CD4-positive, CD25-positive, alpha-beta regulatory T cell (primary cell): Measurements from ENCODE around the gene DNER. TPM values are rescaled to one million over a fixed set of nuclear protein-coding genes. Genes with fewer than 3 reads are reported as not detected.

ENCODE experiments used
- ATAC-seq, 2 donors: fragments of 150-1000 bp; cut with Tn5 transposase; one replicate each; pipeline ENCODE4 v1.10.0; 2021; ENCODE audit warnings: low read depth in 2 of 2, moderate number of reproducible peaks in 2 of 2, moderate library complexity in 1 of 2
- DNase-seq, 3 donors: peaks; one replicate each; pipeline versions ENCODE4 v3.0.0 to v3.0.0-alpha.2; 2012 to 2022; ENCODE audit warnings: mixed read lengths in 1 of 3
- H3K27ac ChIP-seq: one replicate; pipeline ENCODE4 v1.7.0; 2013; ENCODE audit warnings: mild to moderate bottlenecking, low read length; ENCODE audit not compliant: insufficient read depth, poor library complexity, severe bottlenecking
- H3K27me3 ChIP-seq: one replicate; pipeline ENCODE4 v1.7.0; 2013; ENCODE audit warnings: low read length; ENCODE audit not compliant: control insufficient read depth, insufficient read depth
- H3K36me3 ChIP-seq: one replicate; pipeline ENCODE4 v1.7.0; 2013; ENCODE audit warnings: mild to moderate bottlenecking, low read length, moderate library complexity; ENCODE audit not compliant: control insufficient read depth, insufficient read depth
- H3K4me1 ChIP-seq: 2 replicates; pipeline ENCODE4 v1.7.0; 2013; ENCODE audit warnings: mild to moderate bottlenecking, low read length; ENCODE audit not compliant: insufficient read depth, control insufficient read depth, poor library complexity, severe bottlenecking
- H3K4me3 ChIP-seq: one replicate; pipeline ENCODE4 v1.7.0; 2013; ENCODE audit warnings: low read depth, mild to moderate bottlenecking, low read length, moderate library complexity
- H3K9me3 ChIP-seq, 2 experiments: 1 replicate in 1 of 2; 2 replicates in 1 of 2; pipeline ENCODE4 v1.7.0; 2013; ENCODE audit warnings: low read length in 2 of 2, mild to moderate bottlenecking in 1 of 2, moderate library complexity in 1 of 2; ENCODE audit not compliant: control insufficient read depth in 2 of 2
- H3K27ac Mint-ChIP-seq, 3 donors: one replicate each; pipeline ENCODE4 v1.8.0; 2020 to 2022; ENCODE audit warnings: mild to moderate bottlenecking in 3 of 3, mixed read lengths in 3 of 3, moderate library complexity in 2 of 3
- H3K27me3 Mint-ChIP-seq: one replicate; pipeline ENCODE4 v1.8.0; 2022; ENCODE audit warnings: mild to moderate bottlenecking, mixed read lengths
- H3K36me3 Mint-ChIP-seq: one replicate; pipeline ENCODE4 v1.8.0; 2020; ENCODE audit warnings: mixed read lengths
- H3K4me1 Mint-ChIP-seq, 4 donors: one replicate each; pipeline ENCODE4 v1.8.0; 2020 to 2022; ENCODE audit warnings: mixed read lengths in 4 of 4, mild to moderate bottlenecking in 1 of 4
- H3K4me3 Mint-ChIP-seq, 4 donors: one replicate each; pipeline ENCODE4 v1.8.0; 2020 to 2022; ENCODE audit warnings: mild to moderate bottlenecking in 4 of 4, mixed read lengths in 4 of 4, moderate library complexity in 3 of 4
- H3K9me3 Mint-ChIP-seq, 7 donors: one replicate each; pipeline ENCODE4 v1.8.0; 2020 to 2022; ENCODE audit warnings: mixed read lengths in 7 of 7, mild to moderate bottlenecking in 3 of 7, moderate library complexity in 2 of 7
- polyA plus RNA-seq, 4 donors: library from polyadenylated mRNA; unstranded; fragments of 300-500 nt; fragmentation: Illumina TruSeq; gene quantifications; one replicate each; pipeline ENCODE4 v1.2.3, GENCODE V29; 2021
- total RNA-seq: library from RNA; stranded (reverse); gene quantifications from one replicate; pipeline ENCODE4 v1.2.3, GENCODE V29; 2022

The DNER gene
- total and polyA plus RNA-seq, 5 donors from 2014 or later, result 0.23 TPM; not detected in 4

- H3K4me1 ChIP-seq, result no peaks in the 10 kb centered on the region
- Mint-ChIP-seq H3K4me3 (no peak overlapping the region), H3K27me3 (peaks cover 13% of the 10 kb centered on the region), H3K4me1 (no peaks in the 10 kb centered on the region), H3K36me3 (peaks cover 5% of the 10 kb centered on the region), H3K27ac (no peak overlapping the region), H3K9me3 (peaks cover 0 to 27% (median 16%) of the 10 kb centered on the region in 7 donors)
- H3K36me3 ChIP-seq, result no peaks in the 10 kb centered on the region
- H3K4me3 ChIP-seq, result no peak overlapping the region
- no peak overlapping the region for H3K27ac ChIP-seq
- no peaks in the 10 kb centered on the region for H3K27me3 ChIP-seq
- peaks cover 15 to 19% of the 10 kb centered on the region in 2 experiments for H3K9me3 ChIP-seq
- DNase-seq (no peak), ATAC-seq (no peak)
Measured at GRCh38 chr2:229740279-229740678, 25.9 kb upstream of the DNER start.

GRCh38 chr2:229738024-229738625 lies 23.8 kb upstream of the DNER start:
- peaks cover 0 to 27% (median 16%) of the 10 kb centered on the region in 7 donors for H3K9me3 Mint-ChIP-seq
- H3K27ac Mint-ChIP-seq, result no peak overlapping the region

GRCh38 chr2:229734410-229734809 lies 20.1 kb upstream of the DNER start:
- ATAC-seq, result no peak
- no peaks in the 10 kb centered on the region for H3K4me1 Mint-ChIP-seq
- DNase-seq, result no peak
- Histone ChIP-seq H3K9me3 (peaks cover 15 to 19% of the 10 kb centered on the region in 2 experiments), H3K4me3 (no peak overlapping the region), H3K4me1 (no peaks in the 10 kb centered on the region), H3K27ac (no peak overlapping the region), H3K36me3 (no peaks in the 10 kb centered on the region), H3K27me3 (peaks cover 3% of the 10 kb centered on the region)
- peaks cover 6% of the 10 kb centered on the region for H3K27me3 Mint-ChIP-seq
- no peak overlapping the region for H3K27ac Mint-ChIP-seq
- no peak overlapping the region for H3K4me3 Mint-ChIP-seq
- H3K36me3 Mint-ChIP-seq, result no peaks in the 10 kb centered on the region
- peaks cover 0 to 25% (median 10%) of the 10 kb centered on the region in 7 donors for H3K9me3 Mint-ChIP-seq

More at GRCh38 chr2:229738024-229738625, 23.8 kb upstream of the DNER start:
- DNase-seq, result no peak
- no peak overlapping the region for H3K4me3 ChIP-seq
- no peak for ATAC-seq
- H3K27me3 Mint-ChIP-seq, result peaks cover 6% of the 10 kb centered on the region
- H3K4me3 Mint-ChIP-seq, result no peak overlapping the region
- H3K4me1 ChIP-seq, result no peaks in the 10 kb centered on the region
- no peaks in the 10 kb centered on the region for H3K27me3 ChIP-seq
- H3K36me3 Mint-ChIP-seq, result peaks cover 5% of the 10 kb centered on the region
- H3K9me3 ChIP-seq, result peaks cover 15 to 19% of the 10 kb centered on the region in 2 experiments
- no peaks in the 10 kb centered on the region for H3K4me1 Mint-ChIP-seq
- H3K36me3 ChIP-seq, result no peaks in the 10 kb centered on the region
- no peak overlapping the region for H3K27ac ChIP-seq

GRCh38 chr2:229733611-229734245 lies 19.4 kb upstream of the DNER start:
- H3K36me3 ChIP-seq, result no peaks in the 10 kb centered on the region
- H3K36me3 Mint-ChIP-seq, result no peaks in the 10 kb centered on the region

GRCh38 chr2:229732897-229733296 lies 18.5 kb upstream of the DNER start:
- no peaks in the 10 kb centered on the region for H3K36me3 ChIP-seq
- no peak for ATAC-seq
- peaks cover 0 to 14% (median 6%) of the 10 kb centered on the region in 7 donors for H3K9me3 Mint-ChIP-seq
- H3K27ac Mint-ChIP-seq, result no peak overlapping the region
- H3K4me1 Mint-ChIP-seq, result no peaks in the 10 kb centered on the region
- no peaks in the 10 kb centered on the region for H3K4me1 ChIP-seq
- H3K4me3 ChIP-seq, result no peak overlapping the region
- peaks cover 3% of the 10 kb centered on the region for H3K27me3 ChIP-seq
- H3K36me3 Mint-ChIP-seq, result no peaks in the 10 kb centered on the region
- no peak overlapping the region for H3K4me3 Mint-ChIP-seq
- no peak overlapping the region for H3K27ac ChIP-seq
- H3K27me3 Mint-ChIP-seq, result peaks cover 6% of the 10 kb centered on the region
- DNase-seq, result no peak
- peaks cover 8 to 13% of the 10 kb centered on the region in 2 experiments for H3K9me3 ChIP-seq

More at GRCh38 chr2:229733611-229734245, 19.4 kb upstream of the DNER start:
- ATAC-seq (no peak), DNase-seq (no peak)
- Histone ChIP-seq H3K9me3 (peaks cover 15 to 19% of the 10 kb centered on the region in 2 experiments), H3K27ac (no peak overlapping the region), H3K4me1 (no peaks in the 10 kb centered on the region), H3K27me3 (peaks cover 3% of the 10 kb centered on the region), H3K4me3 (no peak overlapping the region)
- H3K27ac Mint-ChIP-seq, result no peak overlapping the region
- H3K4me3 Mint-ChIP-seq, result no peak overlapping the region
- H3K27me3 Mint-ChIP-seq, result peaks cover 6% of the 10 kb centered on the region
- H3K9me3 Mint-ChIP-seq, result peaks cover 0 to 20% (median 8%) of the 10 kb centered on the region in 7 donors
- no peaks in the 10 kb centered on the region for H3K4me1 Mint-ChIP-seq

GRCh38 chr2:229731916-229732315 lies 17.6 kb upstream of the DNER start:
- H3K4me3 Mint-ChIP-seq, result no peak overlapping the region
- H3K9me3 Mint-ChIP-seq, result peaks cover 0 to 5% (median 2%) of the 10 kb centered on the region in 7 donors
- Histone ChIP-seq H3K27ac (no peak overlapping the region), H3K9me3 (peaks cover 0 to 3% of the 10 kb centered on the region in 2 experiments), H3K4me3 (no peak overlapping the region), H3K4me1 (no peaks in the 10 kb centered on the region), H3K27me3 (peaks cover 3% of the 10 kb centered on the region), H3K36me3 (no peaks in the 10 kb centered on the region)
- no peaks in the 10 kb centered on the region for H3K36me3 Mint-ChIP-seq
- peaks cover 2% of the 10 kb centered on the region for H3K27me3 Mint-ChIP-seq
- no peaks in the 10 kb centered on the region for H3K4me1 Mint-ChIP-seq
- no peak overlapping the region for H3K27ac Mint-ChIP-seq
- ATAC-seq (no peak), DNase-seq (no peak)

- Histone ChIP-seq H3K27me3 (peaks cover 3% of the 10 kb centered on the region), H3K4me3 (no peak overlapping the region), H3K36me3 (no peaks in the 10 kb centered on the region), H3K27ac (no peak overlapping the region), H3K9me3 (no peaks in the 10 kb centered on the region), H3K4me1 (no peaks in the 10 kb centered on the region)
- Mint-ChIP-seq H3K4me1 (no peaks in the 10 kb centered on the region), H3K9me3 (peaks cover 0 to 2% (median 0%) of the 10 kb centered on the region in 7 donors), H3K36me3 (no peaks in the 10 kb centered on the region), H3K4me3 (no peak overlapping the region), H3K27me3 (no peaks in the 10 kb centered on the region), H3K27ac (no peak overlapping the region)
- DNase-seq (no peak), ATAC-seq (no peak)
Measured at GRCh38 chr2:229731363-229731762, 17.0 kb upstream of the DNER start.

- Histone ChIP-seq H3K4me3 (no peak overlapping the region), H3K36me3 (no peaks in the 10 kb centered on the region), H3K27me3 (peaks cover 10% of the 10 kb centered on the region), H3K4me1 (no peaks in the 10 kb centered on the region), H3K27ac (no peak overlapping the region), H3K9me3 (no peaks in the 10 kb centered on the region)
- Mint-ChIP-seq H3K4me1 (no peaks in the 10 kb centered on the region), H3K4me3 (no peak overlapping the region), H3K27ac (no peak overlapping the region), H3K36me3 (no peaks in the 10 kb centered on the region), H3K27me3 (peaks cover 12% of the 10 kb centered on the region), H3K9me3 (no peaks in the 10 kb centered on the region)
- DNase-seq, result no peak
- ATAC-seq, result no peak
Measured at GRCh38 chr2:229728370-229728769, 14.0 kb upstream of the DNER start.
